ENCODE data around the gene B3GALT6.
A peak's percentile ranks its signal among the peaks of the same experiment; 100 is the strongest.

Gene B3GALT6

DNA sequence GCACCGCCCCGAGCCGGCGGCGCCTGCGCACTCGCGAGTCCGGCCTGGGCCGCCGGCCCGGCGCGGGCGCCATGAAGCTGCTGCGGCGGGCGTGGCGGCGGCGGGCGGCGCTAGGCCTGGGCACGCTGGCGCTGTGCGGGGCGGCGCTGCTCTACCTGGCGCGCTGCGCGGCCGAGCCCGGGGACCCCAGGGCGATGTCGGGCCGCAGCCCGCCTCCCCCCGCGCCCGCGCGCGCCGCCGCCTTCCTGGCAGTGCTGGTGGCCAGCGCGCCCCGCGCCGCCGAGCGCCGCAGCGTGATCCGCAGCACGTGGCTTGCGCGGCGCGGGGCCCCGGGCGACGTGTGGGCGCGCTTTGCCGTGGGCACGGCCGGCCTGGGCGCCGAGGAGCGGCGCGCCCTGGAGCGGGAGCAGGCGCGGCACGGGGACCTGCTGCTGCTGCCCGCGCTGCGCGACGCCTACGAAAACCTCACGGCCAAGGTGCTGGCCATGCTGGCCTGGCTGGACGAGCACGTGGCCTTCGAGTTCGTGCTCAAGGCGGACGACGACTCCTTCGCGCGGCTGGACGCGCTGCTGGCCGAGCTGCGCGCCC is at the start of gene B3GALT6:
Gene B3GALT6, plus strand, starts transcription at position 30 of the 588 bp plus-strand sequence. Its CDS starts 42 bp downstream, at position 72.
- DNase-seq: peak in 1 of 10 donors; percentile 14
- intact Hi-C loops (cut with DNase I): loop anchor here (1.0 to 5.0 kb wide), 3 partner anchors 41 to 116 kb away; partner anchors contain the start of genes C1orf159 and UBE2J2

DNA sequence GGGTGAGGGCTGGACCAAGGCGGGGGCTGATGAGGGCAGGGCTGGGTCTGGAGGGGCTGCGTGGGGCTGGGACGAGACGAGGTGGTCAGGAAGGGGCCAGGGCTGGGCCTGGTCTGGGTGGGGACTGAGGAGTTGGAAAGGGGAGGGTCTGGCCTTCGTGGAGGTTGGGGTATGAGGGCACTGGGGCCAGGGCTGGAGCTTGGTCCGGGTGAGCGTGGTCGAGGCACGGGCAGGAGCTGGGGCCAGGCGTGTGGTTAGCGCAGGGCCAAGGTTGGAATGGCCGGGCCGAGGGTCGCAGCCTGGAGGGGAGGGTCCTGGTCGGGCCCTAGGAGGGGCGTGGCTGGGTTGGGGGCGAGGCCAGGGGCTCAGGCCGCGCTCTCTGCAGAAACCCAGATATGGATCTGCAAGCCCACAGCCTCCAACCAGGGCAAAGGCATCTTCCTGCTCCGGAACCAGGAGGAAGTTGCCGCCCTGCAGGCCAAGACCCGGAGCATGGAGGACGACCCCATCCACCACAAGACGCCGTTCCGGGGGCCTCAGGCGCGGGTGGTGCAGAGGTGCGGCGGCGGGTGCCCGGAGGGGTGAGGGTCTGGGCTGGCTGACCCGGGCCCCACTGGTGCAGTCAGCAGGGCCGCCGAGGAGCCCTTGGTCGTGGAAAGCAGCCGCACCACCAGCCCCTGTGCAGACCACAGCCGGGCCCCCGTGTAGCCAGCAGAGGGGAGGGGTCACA is 49.4 kb upstream of the B3GALT6 start:
- intact Hi-C loops (cut with DNase I): no loop called here

DNA sequence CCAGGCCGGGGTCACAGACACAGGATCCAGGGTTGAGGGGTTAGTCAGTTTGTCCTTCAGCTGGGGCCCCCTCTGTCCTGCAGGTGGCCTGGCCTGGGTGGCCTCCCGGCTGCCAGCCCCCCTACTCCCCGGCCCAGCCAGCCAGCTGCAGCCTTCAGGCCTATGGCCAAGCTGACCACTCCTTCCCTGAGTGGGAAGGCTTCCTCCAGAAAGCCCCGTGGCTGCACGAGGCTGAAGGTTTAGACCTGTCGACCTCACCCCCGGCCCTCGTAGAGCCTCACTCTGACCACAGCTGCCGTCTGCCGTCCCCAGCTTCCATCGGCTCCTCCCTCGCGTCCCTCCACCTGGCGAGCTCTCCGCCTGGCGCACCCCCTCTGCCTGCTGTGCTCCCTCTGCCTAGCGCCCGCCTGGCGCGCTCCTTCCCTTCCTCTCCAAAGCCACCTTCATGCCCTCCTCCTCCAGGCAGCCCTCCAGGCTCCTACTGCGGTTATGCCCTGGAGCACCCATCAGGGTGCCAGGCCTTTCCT is 48.8 kb upstream of the B3GALT6 start:
- intact Hi-C loops (cut with DNase I): no loop called here
- peak in 4 of 10 donors; percentile 6 to 78 (median 38) for DNase-seq

More for the DNA sequence above, 49.4 kb upstream of the B3GALT6 start:
- peak in 5 of 10 donors; percentile 1 to 77 (median 60) for DNase-seq

DNA sequence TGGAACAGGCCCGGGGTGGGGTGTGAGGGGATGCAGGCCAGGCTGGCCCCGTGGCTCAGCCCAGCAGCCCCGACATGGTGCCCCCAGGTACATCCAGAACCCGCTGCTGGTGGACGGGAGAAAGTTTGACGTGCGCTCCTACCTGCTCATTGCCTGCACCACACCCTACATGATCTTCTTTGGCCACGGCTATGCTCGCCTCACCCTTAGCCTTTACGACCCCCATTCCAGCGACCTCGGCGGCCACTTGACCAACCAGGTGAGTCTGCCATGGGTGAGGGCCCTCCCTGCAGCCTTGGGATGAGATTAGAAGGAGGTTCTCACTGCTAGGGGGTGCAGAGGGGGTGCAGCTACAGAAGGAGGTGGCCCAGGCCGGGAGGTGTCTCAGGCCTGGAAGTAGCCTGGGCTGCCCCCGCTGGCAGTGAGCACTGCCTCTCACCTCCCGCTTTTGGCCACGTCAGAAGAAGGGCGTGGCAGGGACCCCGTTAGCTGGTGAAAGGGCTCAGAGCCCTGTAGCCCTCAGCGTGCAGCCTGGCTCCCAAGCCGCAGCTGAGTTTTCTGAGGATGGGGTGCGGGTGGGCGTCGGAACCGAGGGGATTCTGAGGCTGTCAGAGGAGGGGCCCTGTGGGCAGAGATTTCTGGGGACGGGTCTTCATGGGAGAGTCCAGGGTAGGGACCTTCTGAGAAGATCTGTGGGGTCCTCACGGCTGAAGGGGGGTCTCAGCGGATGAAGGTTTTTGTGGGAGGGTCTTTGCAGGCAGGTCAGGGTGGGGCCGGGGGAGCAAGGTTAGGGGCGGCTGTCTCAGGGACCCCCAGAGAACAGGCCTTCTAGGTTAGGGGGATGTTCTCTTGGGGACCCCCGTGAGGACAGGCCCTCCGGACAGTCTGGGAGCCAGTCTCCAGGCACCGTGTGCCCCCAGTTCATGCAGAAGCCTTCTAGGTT is 47.9 kb upstream of the B3GALT6 start:
- intact Hi-C loops (cut with DNase I): no loop called here
- peak in 2 of 10 donors; percentile 46 to 79 for DNase-seq

DNA sequence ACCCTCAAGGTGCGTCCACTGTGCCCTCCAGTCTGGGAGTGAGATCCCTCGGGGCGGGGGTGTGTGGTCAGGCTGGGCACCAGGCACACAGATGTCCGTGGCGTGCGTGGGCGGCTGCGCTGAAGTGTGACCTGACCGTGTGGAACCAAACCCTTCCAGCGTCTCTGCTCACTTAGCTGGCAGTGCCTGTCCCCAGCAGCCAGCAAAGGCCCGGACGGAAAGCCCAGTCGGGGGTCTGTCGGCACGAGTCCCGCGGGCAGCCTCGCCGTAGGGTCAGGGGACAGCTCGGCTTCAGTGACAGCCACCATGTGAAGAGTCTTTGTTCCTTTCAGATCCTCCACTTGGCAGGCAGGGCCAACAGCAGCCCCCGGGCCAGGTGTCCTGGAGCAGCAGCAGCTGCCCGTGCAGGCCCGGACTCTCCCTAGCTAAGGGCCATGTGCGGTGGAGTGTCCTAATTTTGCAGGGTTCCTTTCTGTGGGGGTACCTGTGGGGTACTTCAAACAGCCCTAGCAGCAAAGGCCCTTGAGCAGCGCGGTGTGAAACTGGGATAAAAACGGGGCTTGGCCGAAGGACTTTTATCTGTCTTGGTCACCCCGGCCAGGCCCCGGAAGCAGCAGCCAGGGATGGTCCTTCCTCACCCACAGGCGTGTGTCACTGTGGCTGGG is 46.8 kb upstream of the B3GALT6 start:
- intact Hi-C loops (cut with DNase I): no loop called here

DNA sequence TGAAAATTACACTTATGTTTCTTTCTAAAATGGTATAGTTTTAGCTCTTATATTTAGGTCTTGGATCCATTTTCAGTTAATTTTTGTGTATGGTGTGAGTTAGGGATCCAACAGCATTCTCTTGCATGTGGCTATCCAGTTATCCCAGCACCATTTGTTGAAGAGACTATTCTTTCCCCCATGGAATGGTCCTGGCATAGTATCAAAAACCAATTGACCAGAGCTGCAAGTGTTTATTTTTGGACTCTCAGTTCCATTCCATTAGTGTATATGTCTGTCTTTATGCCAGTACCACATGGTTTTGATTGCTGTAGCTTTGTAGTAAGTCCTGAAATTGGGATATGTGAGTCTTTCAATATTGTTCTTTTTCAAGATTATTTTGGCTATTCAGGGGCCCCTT is 44.1 kb upstream of the B3GALT6 start:
- intact Hi-C loops (cut with DNase I): no loop called here
- no peak for DNase-seq

More for the DNA sequence above, 46.8 kb upstream of the B3GALT6 start:
- DNase-seq: peak in 8 of 10 donors; percentile 30 to 94 (median 58)

DNA sequence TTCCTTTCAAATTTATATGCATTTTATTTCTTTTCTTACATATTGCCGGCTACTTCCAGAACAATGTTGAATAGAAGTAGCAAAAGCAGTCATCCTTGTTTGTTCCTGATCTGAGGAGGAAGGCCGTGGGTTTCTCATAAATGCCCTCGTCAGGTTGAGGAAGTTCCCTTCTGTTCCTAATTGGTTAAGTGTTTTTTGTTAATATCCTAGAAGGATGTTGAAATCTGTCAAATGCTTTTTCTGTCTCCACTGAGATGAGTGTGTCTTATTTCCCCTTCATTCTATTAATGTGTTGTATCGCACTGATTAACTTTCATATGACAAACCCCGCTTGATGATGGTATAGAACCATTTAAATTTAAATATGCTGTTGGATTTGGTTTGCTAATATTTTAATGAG is 42.9 kb upstream of the B3GALT6 start:
- DNase-seq: peak in 1 of 10 donors; percentile 3
- intact Hi-C loops (cut with DNase I): no loop called here

DNA sequence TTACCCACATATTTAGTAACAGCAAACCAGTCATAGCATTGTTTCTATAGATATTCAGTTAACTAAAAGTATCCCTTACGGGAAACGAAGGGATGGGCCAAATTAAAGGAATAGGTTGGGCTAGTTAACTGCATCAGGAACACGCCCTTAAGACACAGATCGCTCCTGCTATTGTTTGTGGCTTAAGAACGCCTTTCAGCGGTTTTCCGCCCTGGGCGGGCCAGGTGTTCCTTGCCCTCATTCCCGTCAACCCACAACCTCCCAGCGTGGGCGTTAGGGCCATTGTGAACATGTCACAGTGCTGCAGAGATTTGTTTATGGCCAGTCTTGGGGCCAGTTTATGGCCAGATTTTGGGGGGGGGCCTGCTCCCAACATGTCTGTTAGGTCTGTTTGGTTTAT is 40.3 kb upstream of the B3GALT6 start:
- intact Hi-C loops (cut with DNase I): loop anchor here (10.0 kb wide), 1 partner anchor 47 kb away; no protein-coding TSS in a partner anchor
- DNase-seq: peak in 2 of 10 donors; percentile 38 to 43

DNA sequence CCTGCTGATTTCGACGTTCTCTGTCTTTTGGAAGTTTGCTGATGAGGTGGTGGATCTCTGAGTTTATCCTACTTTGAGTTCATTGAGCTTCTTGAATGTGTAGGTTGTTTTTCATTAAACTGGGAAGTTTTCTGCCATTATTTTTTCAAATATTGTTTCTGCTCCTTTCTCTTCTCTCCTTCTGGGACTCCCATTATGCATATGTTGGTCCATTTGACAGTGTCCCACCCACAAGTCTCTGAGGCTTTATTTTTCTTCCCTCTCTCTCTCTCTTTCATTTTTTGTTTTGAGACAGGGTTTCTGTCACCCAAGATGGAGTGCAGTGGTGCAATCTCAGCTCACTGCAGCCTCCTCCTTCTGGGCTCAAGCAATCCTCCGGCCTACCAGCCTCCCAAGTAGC is 37.3 kb upstream of the B3GALT6 start:
- no peak for DNase-seq
- intact Hi-C loops (cut with DNase I): loop anchor here (10.0 kb wide), 1 partner anchor 50 kb away; no protein-coding TSS in a partner anchor

DNA sequence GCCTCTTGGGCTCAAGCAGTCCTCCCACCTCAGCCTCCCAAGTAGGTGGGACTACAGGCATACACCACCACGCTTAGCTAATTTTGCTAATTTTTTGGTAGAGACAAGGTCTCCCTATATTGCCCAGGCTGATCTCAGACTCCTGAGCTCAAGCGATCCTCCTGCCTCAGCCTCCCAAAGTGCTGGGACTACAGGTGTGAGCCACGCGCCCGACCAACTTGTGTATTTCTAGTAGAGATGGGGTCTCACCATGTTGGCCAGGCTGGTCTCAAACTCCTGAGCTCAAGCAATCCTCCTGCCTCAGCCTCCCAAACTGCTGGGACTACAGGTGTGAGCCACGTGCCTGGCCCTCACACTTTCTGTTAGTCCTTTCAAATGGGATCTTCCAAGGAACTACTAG is 36.3 kb upstream of the B3GALT6 start:
- intact Hi-C loops (cut with DNase I): loop anchor here (10.0 kb wide), 1 partner anchor 51 kb away; no protein-coding TSS in a partner anchor

DNA sequence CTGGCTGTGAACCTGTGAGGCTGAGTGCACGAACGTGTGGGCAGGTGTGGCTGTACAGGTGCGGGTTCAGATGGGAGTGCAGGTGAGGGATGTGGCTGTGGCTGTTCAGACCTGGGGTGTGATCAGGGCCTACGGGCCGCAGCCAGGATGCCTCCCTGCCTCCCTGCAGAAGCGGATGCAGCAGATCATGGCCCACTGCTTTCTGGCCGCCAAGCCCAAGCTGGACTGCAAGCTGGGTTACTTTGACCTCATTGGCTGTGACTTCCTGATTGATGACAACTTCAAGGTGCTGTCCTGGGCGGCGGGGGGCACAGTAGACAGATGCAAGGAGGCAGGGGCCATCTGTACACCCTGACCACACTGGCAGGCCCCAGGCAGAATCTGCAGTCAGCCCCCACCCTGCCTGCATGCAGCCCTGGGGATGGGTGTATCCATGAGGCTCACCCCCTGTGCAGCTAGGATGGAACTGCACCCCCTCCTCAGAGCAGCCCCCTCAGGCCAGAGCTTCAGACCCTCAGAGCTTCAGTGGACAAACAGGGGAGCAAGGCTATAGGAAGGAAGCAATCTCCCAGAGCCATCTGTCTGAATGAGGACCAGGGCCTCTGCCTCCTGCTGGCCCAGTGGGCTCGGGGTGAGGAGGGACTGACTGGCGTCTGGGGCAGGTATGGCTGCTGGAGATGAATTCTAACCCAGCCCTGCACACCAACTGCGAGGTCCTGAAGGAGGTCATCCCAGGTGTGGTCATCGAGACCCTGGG is 35.4 kb upstream of the B3GALT6 start:
- intact Hi-C loops (cut with DNase I): loop anchor here (10.0 kb wide), 1 partner anchor 52 kb away; no protein-coding TSS in a partner anchor
- peak in 3 of 10 donors; percentile 26 to 64 (median 59) for DNase-seq

More for the DNA sequence above, 36.3 kb upstream of the B3GALT6 start:
- peak in 1 of 10 donors; percentile 19 for DNase-seq

DNA sequence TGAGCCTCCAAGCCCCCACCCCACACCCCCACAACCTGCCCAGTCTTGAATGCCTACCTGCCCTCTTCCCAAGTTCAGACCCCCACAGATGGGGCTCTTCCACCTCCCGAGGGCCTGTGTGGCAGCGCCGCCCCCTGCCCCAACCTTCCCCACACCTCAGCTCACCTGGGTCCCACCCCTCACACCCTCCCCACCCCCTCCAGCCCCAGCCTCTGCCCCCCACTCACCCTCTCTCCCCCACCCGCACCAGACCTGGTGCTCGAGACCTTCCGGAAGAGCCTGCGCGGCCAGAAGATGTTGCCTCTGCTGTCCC is 34.9 kb upstream of the B3GALT6 start:
- DNase-seq: no peak
- intact Hi-C loops (cut with DNase I): loop anchor here (10.0 kb wide), 1 partner anchor 52 kb away; no protein-coding TSS in a partner anchor

DNA sequence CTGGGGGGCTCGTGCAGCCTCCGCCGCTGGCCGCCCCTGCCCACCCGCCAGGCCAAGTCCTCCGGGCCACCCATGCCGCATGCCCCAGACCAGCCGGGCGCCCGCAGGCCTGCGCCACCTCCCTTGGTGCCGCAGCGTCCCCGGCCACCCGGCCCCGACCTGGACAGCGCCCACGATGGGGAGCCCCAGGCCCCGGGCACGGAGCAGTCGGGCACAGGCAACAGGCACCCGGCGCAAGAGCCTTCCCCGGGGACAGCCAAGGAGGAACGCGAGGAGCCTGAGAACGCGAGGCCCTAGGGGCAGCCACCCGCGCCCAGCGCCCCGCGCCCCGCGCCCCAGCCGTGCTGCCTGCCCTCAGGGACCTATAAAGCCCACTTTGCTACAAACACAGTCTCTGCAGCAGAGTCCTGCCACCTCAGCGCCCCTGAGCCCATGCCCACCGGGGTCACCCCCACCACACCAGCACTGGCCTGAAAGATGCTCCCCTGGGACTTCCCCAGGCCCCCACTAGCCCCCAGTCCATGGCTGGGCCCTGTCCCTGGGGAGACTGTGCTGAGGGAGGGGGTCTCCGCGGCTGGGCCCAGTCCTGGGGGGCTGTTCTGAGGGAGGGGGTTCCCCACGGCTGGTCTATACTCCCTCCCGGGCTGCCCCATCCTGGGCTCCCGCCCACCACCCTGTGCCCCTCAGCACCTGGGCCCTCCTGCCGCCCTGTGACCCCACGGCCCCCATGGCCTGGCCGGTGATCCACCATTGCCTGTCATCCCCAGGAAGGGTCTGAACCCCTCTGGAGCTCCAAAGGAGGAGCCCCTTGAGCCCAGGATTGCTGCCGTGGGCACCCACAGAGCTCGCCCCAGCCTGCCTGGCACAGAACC is 34.2 kb upstream of the B3GALT6 start:
- intact Hi-C loops (cut with DNase I): loop anchor here (10.0 kb wide), 1 partner anchor 53 kb away; no protein-coding TSS in a partner anchor
- DNase-seq: peak in 4 of 10 donors; percentile 2 to 82 (median 62)

DNA sequence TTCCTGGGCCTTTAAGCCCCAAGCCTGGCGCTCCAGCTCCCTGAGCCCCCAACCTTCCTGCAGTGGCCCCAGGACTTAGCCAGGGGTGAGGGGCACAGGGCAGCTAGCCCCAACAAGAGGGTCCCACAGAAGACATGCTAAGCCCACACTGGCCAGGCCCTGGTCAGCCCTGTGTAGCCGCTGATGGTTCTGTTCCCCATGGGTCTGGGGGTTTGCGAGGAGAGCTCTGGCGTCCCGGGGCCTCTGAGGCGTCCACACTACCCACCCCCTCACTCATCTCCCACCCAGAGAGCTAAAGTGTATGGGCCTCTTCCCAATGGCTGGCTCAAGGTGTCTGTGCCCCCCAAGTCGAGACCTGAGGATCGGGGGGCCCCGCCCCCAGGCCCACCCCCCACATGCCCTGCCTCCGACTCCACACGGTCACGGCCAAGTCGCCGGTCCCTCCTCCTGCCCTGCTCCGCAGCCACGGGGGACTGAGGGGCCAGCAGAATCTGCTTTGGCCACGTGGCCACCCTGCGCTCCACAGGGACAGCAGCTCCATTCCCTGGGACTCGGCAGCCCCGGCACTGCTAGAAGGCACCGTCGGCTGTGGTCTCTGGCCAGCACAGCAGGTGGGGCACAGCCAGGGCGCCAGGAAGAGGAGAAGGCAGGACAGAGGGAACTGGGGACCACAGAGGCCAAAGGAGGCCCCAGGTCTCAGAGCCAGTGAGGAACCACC is 33.5 kb upstream of the B3GALT6 start:
- peak in 4 of 10 donors; percentile 1 to 73 (median 52) for DNase-seq
- intact Hi-C loops (cut with DNase I): loop anchor here (10.0 kb wide), 1 partner anchor 54 kb away; no protein-coding TSS in a partner anchor

DNA sequence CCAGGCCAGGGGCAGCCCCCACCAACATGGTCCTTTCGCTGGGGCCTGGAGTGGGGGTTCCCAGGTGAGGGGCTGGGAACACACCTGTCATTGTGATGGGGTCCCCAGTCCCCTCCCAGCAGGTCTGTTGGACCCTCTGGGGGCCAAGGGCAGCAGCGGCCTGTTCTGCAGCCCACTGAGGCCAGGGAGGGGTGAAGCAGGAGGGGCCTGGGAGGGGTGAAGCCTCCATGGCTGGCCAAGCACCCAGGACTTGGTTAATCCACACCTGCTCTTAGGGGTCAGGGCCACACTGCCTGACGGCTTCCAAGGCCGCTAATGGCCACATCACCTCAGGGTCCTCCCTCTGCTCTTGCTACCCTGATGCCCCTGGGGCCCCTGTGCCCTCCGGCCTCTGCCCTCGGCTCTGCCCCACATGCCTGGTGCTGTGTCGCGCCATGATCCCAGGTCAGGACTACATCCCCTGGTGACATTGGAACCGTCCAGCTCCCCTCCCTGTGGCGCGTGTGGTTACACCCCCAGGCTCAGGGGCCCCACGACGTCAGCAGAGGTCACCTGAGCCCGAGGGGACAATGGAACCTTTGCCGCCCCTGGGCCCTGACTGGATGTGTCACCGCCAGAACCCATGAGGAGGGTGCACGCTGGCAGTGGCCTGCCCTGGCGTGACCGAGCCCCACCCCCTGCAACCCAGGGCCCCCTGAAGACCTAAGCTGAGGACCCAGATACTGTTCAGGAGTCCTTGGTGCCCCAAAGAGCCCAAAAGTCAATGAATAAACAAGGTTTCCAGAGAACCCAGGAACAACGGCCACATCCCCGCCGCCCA is 32.7 kb upstream of the B3GALT6 start:
- DNase-seq: peak in 3 of 10 donors; percentile 2 to 74 (median 63)
- intact Hi-C loops (cut with DNase I): loop anchor here (10.0 kb wide), 1 partner anchor 55 kb away; no protein-coding TSS in a partner anchor

Measured in posterior cingulate gyrus (tissue), 11 donors.